HEK293 (cell line): ENCODE measurements around the gene TIGD7.
A peak's percentile ranks its signal among the peaks of the same experiment; 100 is the strongest.

ENCODE experiments used
- HOXA7 ChIP-seq: sonication (generic); formaldehyde crosslinking; IDR thresholded peaks from 2 replicates; pipeline ENCODE4 v1.8.1; 2022; ENCODE audit warnings: missing genetic modification reagents, borderline replicate concordance
- KLF1 ChIP-seq: fragments of 450-650 bp; formaldehyde crosslinking; IDR thresholded peaks from 2 replicates; pipeline ENCODE4 v1.5.1; 2016; ENCODE audit warnings: missing biosample characterization, missing genetic modification characterization
- ZBTB20 ChIP-seq: fragments of 450-650 bp; formaldehyde crosslinking; IDR thresholded peaks from 2 replicates; pipeline ENCODE4 v1.5.1; 2016; ENCODE audit warnings: missing biosample characterization, missing genetic modification characterization
- ZFHX2 ChIP-seq: fragments of 450-650 bp; formaldehyde crosslinking; conservative IDR thresholded peaks from 2 replicates; pipeline ENCODE4 v1.5.1; 2016; ENCODE audit warnings: missing biosample characterization, missing genetic modification characterization
- ZFP41 ChIP-seq: fragments of 450-650 bp; formaldehyde crosslinking; IDR thresholded peaks from 2 replicates; pipeline ENCODE4 v1.5.1; 2016; ENCODE audit warnings: missing biosample characterization, missing genetic modification characterization, borderline replicate concordance
- ZIC2 ChIP-seq: fragments of 450-650 bp; formaldehyde crosslinking; IDR thresholded peaks from 2 replicates; pipeline ENCODE4 v1.5.1; 2016; ENCODE audit warnings: missing biosample characterization, missing genetic modification characterization
- ZNF274 ChIP-seq, 2 experiments: fragments of 200-500 bp in 1 of 2; fragments of 450-650 bp in 1 of 2; sonication (Bioruptor generic) in 1 of 2; formaldehyde crosslinking in 1 of 2; IDR thresholded peaks; 2 replicates each; pipeline versions ENCODE4 v1.5.1 to v1.6.1; 2014 to 2016; ENCODE audit warnings: borderline replicate concordance in 1 of 2, inconsistent platforms in 1 of 2, low read length in 1 of 2, missing biosample characterization in 1 of 2, missing genetic modification characterization in 1 of 2
- ZNF335 ChIP-seq: fragments of 450-650 bp; formaldehyde crosslinking; conservative IDR thresholded peaks from 2 replicates; pipeline ENCODE4 v1.5.1; 2016; ENCODE audit warnings: missing biosample characterization, missing genetic modification characterization
- ZNF544 ChIP-seq: fragments of 450-650 bp; formaldehyde crosslinking; IDR thresholded peaks from 2 replicates; pipeline ENCODE4 v1.5.0; 2017; ENCODE audit warnings: missing biosample characterization, missing genetic modification characterization
- ZNF571 ChIP-seq: fragments of 450-650 bp; formaldehyde crosslinking; IDR thresholded peaks from 2 replicates; pipeline ENCODE4 v1.5.0; 2017; ENCODE audit warnings: missing biosample characterization, missing genetic modification characterization
- ZNF701 ChIP-seq: fragments of 450-650 bp; formaldehyde crosslinking; IDR thresholded peaks from 2 replicates; pipeline ENCODE4 v1.5.1; 2016; ENCODE audit warnings: missing biosample characterization, missing genetic modification characterization
- ZNF792 ChIP-seq: fragments of 450-650 bp; formaldehyde crosslinking; IDR thresholded peaks from 2 replicates; pipeline ENCODE4 v1.5.1; 2016; ENCODE audit warnings: missing biosample characterization, missing genetic modification characterization
- ZNF830 ChIP-seq: fragments of 450-650 bp; IDR thresholded peaks from 2 replicates; pipeline ENCODE4 v1.5.0; 2018; ENCODE audit warnings: missing biosample characterization, missing genetic modification characterization, low read depth, mild to moderate bottlenecking, moderate library complexity
- TF ChIP-seq, protein P1 (sequence below): fragments of 450-650 bp; IDR thresholded peaks from 2 replicates; pipeline ENCODE4 v1.5.1; 2018; ENCODE audit warnings: missing biosample characterization, mild to moderate bottlenecking, missing genetic modification characterization
- TF ChIP-seq, protein P2 (sequence below): fragments of 450-650 bp; formaldehyde crosslinking; IDR thresholded peaks from 2 replicates; pipeline ENCODE4 v1.5.1; 2016; ENCODE audit warnings: missing biosample characterization, missing genetic modification characterization
- TF ChIP-seq, protein P3 (sequence below): fragments of 450-650 bp; formaldehyde crosslinking; IDR thresholded peaks from 2 replicates; pipeline ENCODE4 v1.5.1; 2017; ENCODE audit warnings: missing biosample characterization, missing genetic modification characterization
- TF ChIP-seq, protein P4 (sequence below): fragments of 450-650 bp; formaldehyde crosslinking; conservative IDR thresholded peaks from 2 replicates; pipeline ENCODE4 v1.5.1; 2016; ENCODE audit warnings: low read depth, missing biosample characterization, missing genetic modification characterization
- TF ChIP-seq, protein P5 (sequence below): fragments of 450-650 bp; IDR thresholded peaks from 2 replicates; pipeline ENCODE4 v1.5.1; 2018; ENCODE audit warnings: missing biosample characterization, missing genetic modification characterization
- TF ChIP-seq, protein P6 (sequence below): fragments of 450-650 bp; formaldehyde crosslinking; IDR thresholded peaks from 2 replicates; pipeline ENCODE4 v1.5.0; 2017; ENCODE audit warnings: missing biosample characterization, missing genetic modification characterization, borderline replicate concordance

Gene TIGD7

DNA sequence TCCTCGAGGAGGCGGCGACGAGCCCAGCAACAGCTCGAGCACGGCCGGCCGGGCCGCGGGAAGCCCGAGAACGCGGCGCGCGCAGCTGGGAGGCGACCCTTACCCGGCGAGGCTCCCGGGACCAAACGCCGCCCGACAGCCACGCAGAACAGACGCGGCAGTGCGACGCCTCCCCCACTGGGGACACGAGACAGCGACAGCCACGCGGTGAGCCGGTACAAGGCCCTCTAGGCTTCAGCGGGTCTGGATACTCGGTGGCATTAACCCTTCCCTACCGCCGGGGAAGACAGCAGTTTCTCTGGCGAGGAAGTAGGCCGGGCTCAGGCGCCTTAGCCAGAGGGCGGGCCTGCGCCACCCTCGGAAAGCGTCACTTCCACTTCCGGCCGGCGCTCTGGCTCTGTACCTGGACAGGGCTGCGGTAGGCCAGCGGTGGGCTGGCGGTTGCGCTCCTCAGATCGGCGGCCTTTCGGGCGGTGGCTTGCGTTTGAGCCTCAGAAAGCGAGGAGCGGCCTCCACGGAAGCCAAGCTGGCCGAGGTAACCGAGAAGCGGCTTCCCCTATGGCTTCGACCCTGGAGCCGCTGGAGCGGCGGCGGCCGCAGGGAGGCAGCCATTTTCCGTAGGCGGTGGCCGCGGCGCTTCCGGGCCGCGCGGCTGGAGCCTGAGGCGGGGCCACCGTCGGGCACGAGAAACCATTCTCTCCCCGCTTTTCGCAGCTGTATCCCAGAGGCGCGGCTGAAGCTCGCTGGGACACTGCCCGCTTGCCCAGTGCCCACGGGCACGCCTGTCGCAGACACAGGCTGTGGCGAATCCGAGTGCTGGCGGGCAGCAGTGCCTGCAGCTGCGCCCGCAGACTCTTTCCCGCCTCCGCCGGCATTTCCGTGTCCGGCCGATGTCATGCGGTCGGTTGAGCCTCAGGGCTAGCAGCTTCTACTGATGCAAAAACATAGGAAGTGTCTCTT is at the start of gene TIGD7, which contains the start of gene ZNF75A (continued):
- TF ChIP-seq, protein P1, sequence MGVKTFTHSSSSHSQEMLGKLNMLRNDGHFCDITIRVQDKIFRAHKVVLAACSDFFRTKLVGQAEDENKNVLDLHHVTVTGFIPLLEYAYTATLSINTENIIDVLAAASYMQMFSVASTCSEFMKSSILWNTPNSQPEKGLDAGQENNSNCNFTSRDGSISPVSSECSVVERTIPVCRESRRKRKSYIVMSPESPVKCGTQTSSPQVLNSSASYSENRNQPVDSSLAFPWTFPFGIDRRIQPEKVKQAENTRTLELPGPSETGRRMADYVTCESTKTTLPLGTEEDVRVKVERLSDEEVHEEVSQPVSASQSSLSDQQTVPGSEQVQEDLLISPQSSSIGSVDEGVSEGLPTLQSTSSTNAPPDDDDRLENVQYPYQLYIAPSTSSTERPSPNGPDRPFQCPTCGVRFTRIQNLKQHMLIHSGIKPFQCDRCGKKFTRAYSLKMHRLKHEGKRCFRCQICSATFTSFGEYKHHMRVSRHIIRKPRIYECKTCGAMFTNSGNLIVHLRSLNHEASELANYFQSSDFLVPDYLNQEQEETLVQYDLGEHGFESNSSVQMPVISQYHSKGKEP (tag by site-specific recombination): no peak
- TF ChIP-seq ZNF792 (tag by site-specific recombination) (no peak), ZNF335 (tag by site-specific recombination) (peak; percentile 82), ZFHX2 (tag by site-specific recombination) (peak; percentile 79), ZBTB20 (tag by site-specific recombination) (no peak; the same call in 1 of the 2 replicates), ZNF544 (tag by site-specific recombination) (no peak), ZNF571 (no peak), ZFP41 (tag by site-specific recombination) (no peak), HOXA7 (CRISPR knock-in tag) (no peak), ZNF830 (tag by site-specific recombination) (no peak), ZNF701 (tag by site-specific recombination) (no peak), ZIC2 (tag by site-specific recombination) (no peak), ZNF274 (IDR thresholded peaks at IDR 0.05; ENCODE audit: low read length) (no peak), ZNF274 (tag by site-specific recombination; IDR thresholded peaks at IDR 0.05; ENCODE audit: borderline replicate concordance) (no peak), KLF1 (no peak; the same call in 1 of the 2 replicates)
- TF ChIP-seq, protein P2, sequence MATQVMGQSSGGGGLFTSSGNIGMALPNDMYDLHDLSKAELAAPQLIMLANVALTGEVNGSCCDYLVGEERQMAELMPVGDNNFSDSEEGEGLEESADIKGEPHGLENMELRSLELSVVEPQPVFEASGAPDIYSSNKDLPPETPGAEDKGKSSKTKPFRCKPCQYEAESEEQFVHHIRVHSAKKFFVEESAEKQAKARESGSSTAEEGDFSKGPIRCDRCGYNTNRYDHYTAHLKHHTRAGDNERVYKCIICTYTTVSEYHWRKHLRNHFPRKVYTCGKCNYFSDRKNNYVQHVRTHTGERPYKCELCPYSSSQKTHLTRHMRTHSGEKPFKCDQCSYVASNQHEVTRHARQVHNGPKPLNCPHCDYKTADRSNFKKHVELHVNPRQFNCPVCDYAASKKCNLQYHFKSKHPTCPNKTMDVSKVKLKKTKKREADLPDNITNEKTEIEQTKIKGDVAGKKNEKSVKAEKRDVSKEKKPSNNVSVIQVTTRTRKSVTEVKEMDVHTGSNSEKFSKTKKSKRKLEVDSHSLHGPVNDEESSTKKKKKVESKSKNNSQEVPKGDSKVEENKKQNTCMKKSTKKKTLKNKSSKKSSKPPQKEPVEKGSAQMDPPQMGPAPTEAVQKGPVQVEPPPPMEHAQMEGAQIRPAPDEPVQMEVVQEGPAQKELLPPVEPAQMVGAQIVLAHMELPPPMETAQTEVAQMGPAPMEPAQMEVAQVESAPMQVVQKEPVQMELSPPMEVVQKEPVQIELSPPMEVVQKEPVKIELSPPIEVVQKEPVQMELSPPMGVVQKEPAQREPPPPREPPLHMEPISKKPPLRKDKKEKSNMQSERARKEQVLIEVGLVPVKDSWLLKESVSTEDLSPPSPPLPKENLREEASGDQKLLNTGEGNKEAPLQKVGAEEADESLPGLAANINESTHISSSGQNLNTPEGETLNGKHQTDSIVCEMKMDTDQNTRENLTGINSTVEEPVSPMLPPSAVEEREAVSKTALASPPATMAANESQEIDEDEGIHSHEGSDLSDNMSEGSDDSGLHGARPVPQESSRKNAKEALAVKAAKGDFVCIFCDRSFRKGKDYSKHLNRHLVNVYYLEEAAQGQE (tag by site-specific recombination): 0 out of 2 replicates have a peak, but pooled peaks have one; percentile 14
- TF ChIP-seq, protein P3, sequence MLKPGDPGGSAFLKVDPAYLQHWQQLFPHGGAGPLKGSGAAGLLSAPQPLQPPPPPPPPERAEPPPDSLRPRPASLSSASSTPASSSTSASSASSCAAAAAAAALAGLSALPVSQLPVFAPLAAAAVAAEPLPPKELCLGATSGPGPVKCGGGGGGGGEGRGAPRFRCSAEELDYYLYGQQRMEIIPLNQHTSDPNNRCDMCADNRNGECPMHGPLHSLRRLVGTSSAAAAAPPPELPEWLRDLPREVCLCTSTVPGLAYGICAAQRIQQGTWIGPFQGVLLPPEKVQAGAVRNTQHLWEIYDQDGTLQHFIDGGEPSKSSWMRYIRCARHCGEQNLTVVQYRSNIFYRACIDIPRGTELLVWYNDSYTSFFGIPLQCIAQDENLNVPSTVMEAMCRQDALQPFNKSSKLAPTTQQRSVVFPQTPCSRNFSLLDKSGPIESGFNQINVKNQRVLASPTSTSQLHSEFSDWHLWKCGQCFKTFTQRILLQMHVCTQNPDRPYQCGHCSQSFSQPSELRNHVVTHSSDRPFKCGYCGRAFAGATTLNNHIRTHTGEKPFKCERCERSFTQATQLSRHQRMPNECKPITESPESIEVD (tag by site-specific recombination): no peak
- TF ChIP-seq, protein P4, sequence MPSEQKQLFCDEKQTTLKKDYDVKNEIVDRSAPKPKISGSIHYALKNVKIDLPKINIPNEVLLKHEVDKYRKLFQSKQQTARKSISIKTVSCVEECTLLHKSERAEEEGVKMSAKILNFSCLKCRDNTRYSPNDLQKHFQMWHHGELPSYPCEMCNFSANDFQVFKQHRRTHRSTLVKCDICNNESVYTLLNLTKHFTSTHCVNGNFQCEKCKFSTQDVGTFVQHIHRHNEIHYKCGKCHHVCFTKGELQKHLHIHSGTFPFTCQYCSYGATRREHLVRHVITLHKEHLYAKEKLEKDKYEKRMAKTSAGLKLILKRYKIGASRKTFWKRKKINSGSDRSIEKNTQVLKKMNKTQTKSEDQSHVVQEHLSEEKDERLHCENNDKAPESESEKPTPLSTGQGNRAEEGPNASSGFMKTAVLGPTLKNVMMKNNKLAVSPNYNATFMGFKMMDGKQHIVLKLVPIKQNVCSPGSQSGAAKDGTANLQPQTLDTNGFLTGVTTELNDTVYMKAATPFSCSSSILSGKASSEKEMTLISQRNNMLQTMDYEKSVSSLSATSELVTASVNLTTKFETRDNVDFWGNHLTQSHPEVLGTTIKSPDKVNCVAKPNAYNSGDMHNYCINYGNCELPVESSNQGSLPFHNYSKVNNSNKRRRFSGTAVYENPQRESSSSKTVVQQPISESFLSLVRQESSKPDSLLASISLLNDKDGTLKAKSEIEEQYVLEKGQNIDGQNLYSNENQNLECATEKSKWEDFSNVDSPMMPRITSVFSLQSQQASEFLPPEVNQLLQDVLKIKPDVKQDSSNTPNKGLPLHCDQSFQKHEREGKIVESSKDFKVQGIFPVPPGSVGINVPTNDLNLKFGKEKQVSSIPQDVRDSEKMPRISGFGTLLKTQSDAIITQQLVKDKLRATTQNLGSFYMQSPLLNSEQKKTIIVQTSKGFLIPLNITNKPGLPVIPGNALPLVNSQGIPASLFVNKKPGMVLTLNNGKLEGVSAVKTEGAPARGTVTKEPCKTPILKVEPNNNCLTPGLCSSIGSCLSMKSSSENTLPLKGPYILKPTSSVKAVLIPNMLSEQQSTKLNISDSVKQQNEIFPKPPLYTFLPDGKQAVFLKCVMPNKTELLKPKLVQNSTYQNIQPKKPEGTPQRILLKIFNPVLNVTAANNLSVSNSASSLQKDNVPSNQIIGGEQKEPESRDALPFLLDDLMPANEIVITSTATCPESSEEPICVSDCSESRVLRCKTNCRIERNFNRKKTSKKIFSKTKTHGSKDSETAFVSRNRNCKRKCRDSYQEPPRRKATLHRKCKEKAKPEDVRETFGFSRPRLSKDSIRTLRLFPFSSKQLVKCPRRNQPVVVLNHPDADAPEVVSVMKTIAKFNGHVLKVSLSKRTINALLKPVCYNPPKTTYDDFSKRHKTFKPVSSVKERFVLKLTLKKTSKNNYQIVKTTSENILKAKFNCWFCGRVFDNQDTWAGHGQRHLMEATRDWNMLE (tag by site-specific recombination): peak; percentile 95
- TF ChIP-seq, protein P5, sequence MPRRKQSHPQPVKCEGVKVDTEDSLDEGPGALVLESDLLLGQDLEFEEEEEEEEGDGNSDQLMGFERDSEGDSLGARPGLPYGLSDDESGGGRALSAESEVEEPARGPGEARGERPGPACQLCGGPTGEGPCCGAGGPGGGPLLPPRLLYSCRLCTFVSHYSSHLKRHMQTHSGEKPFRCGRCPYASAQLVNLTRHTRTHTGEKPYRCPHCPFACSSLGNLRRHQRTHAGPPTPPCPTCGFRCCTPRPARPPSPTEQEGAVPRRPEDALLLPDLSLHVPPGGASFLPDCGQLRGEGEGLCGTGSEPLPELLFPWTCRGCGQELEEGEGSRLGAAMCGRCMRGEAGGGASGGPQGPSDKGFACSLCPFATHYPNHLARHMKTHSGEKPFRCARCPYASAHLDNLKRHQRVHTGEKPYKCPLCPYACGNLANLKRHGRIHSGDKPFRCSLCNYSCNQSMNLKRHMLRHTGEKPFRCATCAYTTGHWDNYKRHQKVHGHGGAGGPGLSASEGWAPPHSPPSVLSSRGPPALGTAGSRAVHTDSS (tag by site-specific recombination): no peak
- TF ChIP-seq, protein P6, sequence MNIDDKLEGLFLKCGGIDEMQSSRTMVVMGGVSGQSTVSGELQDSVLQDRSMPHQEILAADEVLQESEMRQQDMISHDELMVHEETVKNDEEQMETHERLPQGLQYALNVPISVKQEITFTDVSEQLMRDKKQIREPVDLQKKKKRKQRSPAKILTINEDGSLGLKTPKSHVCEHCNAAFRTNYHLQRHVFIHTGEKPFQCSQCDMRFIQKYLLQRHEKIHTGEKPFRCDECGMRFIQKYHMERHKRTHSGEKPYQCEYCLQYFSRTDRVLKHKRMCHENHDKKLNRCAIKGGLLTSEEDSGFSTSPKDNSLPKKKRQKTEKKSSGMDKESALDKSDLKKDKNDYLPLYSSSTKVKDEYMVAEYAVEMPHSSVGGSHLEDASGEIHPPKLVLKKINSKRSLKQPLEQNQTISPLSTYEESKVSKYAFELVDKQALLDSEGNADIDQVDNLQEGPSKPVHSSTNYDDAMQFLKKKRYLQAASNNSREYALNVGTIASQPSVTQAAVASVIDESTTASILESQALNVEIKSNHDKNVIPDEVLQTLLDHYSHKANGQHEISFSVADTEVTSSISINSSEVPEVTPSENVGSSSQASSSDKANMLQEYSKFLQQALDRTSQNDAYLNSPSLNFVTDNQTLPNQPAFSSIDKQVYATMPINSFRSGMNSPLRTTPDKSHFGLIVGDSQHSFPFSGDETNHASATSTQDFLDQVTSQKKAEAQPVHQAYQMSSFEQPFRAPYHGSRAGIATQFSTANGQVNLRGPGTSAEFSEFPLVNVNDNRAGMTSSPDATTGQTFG (tag by site-specific recombination): no peak
